NCI-H1105 treated with DMSO at 0.1 percent for 48 hours (cell line): ENCODE measurements around the gene SLC35D2.

Experiments
- DNase-seq: peaks from one replicate; lab custom pipeline; 2025; lab: John Stamatoyannopoulos, UW

SLC35D2 gene

GRCh38 chr9:96383165-96383942, at the start of gene SLC35D2:
TSS of gene SLC35D2 (minus strand) at chr9:96383711. CDS start at chr9:96383634, 77 bp downstream.
- DNase-seq = peak; percentile 12

- DNase-seq = no peak
Observed at GRCh38 chr9:96430377-96430776, 46.9 kb upstream of the SLC35D2 start.

GRCh38 chr9:96429732-96430131, 46.2 kb upstream of the SLC35D2 start:
- DNase-seq = no peak

- no peak for DNase-seq
Observed at GRCh38 chr9:96425500-96426169, 42.1 kb upstream of the SLC35D2 start.

GRCh38 chr9:96423985-96424336, 40.5 kb upstream of the SLC35D2 start:
- DNase-seq = no peak

- DNase-seq = no peak
Observed at GRCh38 chr9:96423322-96423984, 39.9 kb upstream of the SLC35D2 start.

- peak; percentile 11 for DNase-seq
Observed at GRCh38 chr9:96420468-96421219, 37.1 kb upstream of the SLC35D2 start.

GRCh38 chr9:96419691-96419969, 36.1 kb upstream of the SLC35D2 start:
- DNase-seq = no peak

GRCh38 chr9:96418920-96419690, 35.6 kb upstream of the SLC35D2 start:
- peak; percentile 76 for DNase-seq

GRCh38 chr9:96418083-96418919, 34.8 kb upstream of the SLC35D2 start, which contains the start of gene ZNF367:
TSS of gene ZNF367 (minus strand) at chr9:96418370. CDS start at chr9:96418032, 338 bp downstream.
- peak; percentile 96 for DNase-seq

- no peak for DNase-seq
Observed at GRCh38 chr9:96417661-96418082, 34.2 kb upstream of the SLC35D2 start.

GRCh38 chr9:96417051-96417586, 33.6 kb upstream of the SLC35D2 start:
- DNase-seq = peak; percentile 81

GRCh38 chr9:96413302-96414221, 30.1 kb upstream of the SLC35D2 start:
- DNase-seq = no peak

GRCh38 chr9:96412174-96412913, 28.8 kb upstream of the SLC35D2 start:
- DNase-seq = no peak

GRCh38 chr9:96411129-96411838, 27.8 kb upstream of the SLC35D2 start:
- DNase-seq = no peak

- DNase-seq = no peak
Observed at GRCh38 chr9:96408409-96409280, 25.1 kb upstream of the SLC35D2 start.
